Measurements from ENCODE around the gene ELMO1. TPM values are rescaled to one million over a fixed set of nuclear protein-coding genes. Genes with fewer than 3 reads are reported as not detected.

ELMO1 gene
- total RNA-seq, 1 experiment from 2014 or later, result not detected

DNA sequence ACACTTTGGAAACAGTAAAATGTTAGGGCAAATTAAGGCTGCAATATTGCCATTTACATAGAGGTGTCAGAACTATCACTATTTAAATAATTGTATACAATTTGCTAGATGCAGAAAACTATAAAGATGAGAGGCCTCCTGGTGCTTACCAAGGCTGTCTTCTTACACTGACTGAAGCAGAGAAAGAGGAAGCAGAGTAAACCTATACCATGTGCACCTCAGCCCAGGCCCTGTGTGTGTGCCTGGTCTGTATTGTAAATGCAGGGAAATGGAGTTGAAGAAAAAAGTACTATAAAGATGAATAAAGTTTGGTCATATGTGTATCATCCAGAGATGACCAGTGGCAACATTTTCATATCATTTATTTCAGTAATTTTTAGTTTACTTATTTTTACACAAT is 29.2 kb downstream of the ELMO1 start:
- H3K4me1 ChIP-seq (replicated peaks), result no peaks in the 10 kb centered on the region
- DNase-seq (ENCODE audit: low read depth in 1 of 2, low spot score in 2 of 2), result no peak
- no peak overlapping the region for H3K27ac ChIP-seq
- H3K9me3 ChIP-seq (replicated peaks), result no peaks in the 10 kb centered on the region; the same call in 1 of the 2 replicates
- H3K36me3 ChIP-seq, result no peaks in the 10 kb centered on the region
- H3K4me3 ChIP-seq, result no peak overlapping the region
- H3K27me3 ChIP-seq (replicated peaks), result peaks cover 3% of the 10 kb centered on the region; the same call in 1 of the 2 replicates

DNA sequence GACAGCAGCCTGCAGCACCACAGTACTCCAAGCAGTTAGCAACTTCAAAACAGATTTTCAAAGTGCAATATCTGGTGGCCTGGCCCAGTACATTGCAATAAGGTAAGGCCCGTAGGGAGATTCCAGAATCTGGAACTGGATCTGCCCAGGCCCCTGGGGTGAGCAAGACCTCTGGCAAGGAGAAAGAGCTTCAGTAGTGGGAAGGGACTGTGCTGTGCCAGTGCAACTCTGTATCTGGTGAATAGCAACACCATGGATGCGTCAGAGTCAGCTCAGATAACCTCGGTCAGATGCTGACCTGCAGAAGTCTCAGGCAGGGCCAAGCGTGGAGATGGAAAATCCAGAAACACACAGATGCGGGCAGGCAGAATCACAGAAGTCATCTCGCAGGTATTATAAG is 30.3 kb downstream of the ELMO1 start:
- no peak overlapping the region for H3K27ac ChIP-seq
- H3K4me3 ChIP-seq, result no peak overlapping the region
- no peaks in the 10 kb centered on the region for H3K36me3 ChIP-seq
- no peak for DNase-seq (ENCODE audit: low read depth in 1 of 2, low spot score in 2 of 2)
- peaks cover 3% of the 10 kb centered on the region; the same call in 1 of the 2 replicates for H3K27me3 ChIP-seq (replicated peaks)
- H3K4me1 ChIP-seq (replicated peaks), result no peaks in the 10 kb centered on the region
- H3K9me3 ChIP-seq (replicated peaks), result no peaks in the 10 kb centered on the region; the same call in 1 of the 2 replicates

DNA sequence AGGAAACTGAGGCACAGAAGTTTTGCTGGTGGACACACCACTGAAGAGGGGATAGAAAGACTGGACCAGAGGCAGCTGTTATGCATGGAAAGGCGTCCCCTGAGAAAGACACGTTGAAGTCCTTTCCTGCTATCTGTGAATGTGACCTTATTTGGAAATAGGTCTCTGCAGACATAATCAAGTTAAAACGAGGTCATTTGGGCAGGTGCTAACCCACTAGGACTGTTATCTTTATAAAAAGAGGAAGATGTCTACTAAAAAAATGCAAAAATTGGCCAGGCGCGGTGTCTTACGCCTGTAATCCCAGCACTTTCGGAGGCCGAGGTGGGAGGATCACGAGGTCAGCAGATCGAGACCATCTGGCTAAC is 31.6 kb downstream of the ELMO1 start:
- no peak overlapping the region for H3K4me3 ChIP-seq
- H3K36me3 ChIP-seq, result no peaks in the 10 kb centered on the region

DNA sequence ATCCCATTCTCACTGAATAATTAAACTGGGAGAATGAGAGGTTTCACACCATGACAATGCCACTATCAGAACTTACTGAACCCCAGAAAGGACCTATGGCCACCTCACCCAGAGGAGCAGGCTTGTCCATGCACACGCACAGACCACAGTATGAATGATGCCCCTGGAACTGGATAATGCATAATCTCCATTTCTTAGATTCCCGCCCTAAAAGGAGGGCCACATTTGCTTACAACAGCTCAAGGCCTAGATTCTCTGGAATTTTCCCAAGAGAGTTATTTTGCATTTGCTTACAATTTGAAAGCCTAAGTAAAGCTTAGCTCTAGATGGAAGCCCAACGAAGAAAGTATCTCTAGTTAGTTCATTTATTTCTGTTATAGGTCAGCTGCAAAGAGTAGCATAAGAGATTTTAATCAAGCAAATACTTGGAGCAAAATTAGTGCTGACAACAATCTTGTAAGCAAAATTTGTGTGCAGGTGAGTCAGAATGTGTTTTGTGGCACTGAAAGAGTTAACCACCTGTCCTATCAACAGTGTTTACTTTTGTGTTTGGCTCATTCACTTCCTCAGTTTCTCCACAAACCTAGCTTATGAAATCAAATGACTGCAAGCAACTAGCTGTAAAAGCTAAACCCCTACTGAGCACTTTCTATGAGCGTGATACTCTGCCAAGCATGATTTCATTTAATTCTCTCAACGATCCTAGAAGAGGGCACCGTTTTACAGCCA is 32.1 kb downstream of the ELMO1 start:
- no peaks in the 10 kb centered on the region for H3K4me1 ChIP-seq (replicated peaks)
- H3K27ac ChIP-seq, result no peak overlapping the region
- no peaks in the 10 kb centered on the region; the same call in 1 of the 2 replicates for H3K9me3 ChIP-seq (replicated peaks)
- no peak for DNase-seq (ENCODE audit: low read depth in 1 of 2, low spot score in 2 of 2)
- H3K27me3 ChIP-seq (replicated peaks), result peaks cover 3% of the 10 kb centered on the region; the same call in 1 of the 2 replicates
- no peak overlapping the region for H3K4me3 ChIP-seq
- no peaks in the 10 kb centered on the region for H3K36me3 ChIP-seq

More for the DNA sequence above, 31.6 kb downstream of the ELMO1 start:
- DNase-seq (ENCODE audit: low read depth in 1 of 2, low spot score in 2 of 2), result no peak
- Histone ChIP-seq H3K27me3 (replicated peaks) (peaks cover 3% of the 10 kb centered on the region; the same call in 1 of the 2 replicates), H3K27ac (no peak overlapping the region), H3K9me3 (replicated peaks) (no peaks in the 10 kb centered on the region; the same call in 1 of the 2 replicates), H3K4me1 (replicated peaks) (no peaks in the 10 kb centered on the region)

DNA sequence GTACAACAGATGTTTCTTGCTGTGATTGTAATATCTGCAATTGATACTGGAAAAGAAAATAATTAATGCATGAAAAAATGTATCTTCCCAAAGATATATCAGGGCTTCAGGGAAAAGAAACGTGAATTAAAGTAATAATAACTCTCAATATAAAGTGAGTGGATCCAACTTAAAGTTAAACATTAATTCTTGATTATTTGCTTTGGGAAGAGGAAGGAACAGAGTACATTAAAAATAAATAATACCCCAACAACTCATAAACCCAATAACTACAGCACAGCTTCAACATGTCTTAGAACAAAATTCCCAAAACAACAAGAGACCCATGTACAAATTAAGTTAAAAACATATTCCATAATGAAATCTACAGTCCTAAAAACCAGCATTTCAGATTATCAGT is 33.0 kb downstream of the ELMO1 start:
- H3K4me3 ChIP-seq, result no peak overlapping the region
- DNase-seq (ENCODE audit: low read depth in 1 of 2, low spot score in 2 of 2), result no peak
- no peaks in the 10 kb centered on the region for H3K4me1 ChIP-seq (replicated peaks)
- no peaks in the 10 kb centered on the region; the same call in 1 of the 2 replicates for H3K9me3 ChIP-seq (replicated peaks)
- H3K36me3 ChIP-seq, result no peaks in the 10 kb centered on the region
- H3K27me3 ChIP-seq (replicated peaks), result no peaks in the 10 kb centered on the region
- no peak overlapping the region for H3K27ac ChIP-seq

DNA sequence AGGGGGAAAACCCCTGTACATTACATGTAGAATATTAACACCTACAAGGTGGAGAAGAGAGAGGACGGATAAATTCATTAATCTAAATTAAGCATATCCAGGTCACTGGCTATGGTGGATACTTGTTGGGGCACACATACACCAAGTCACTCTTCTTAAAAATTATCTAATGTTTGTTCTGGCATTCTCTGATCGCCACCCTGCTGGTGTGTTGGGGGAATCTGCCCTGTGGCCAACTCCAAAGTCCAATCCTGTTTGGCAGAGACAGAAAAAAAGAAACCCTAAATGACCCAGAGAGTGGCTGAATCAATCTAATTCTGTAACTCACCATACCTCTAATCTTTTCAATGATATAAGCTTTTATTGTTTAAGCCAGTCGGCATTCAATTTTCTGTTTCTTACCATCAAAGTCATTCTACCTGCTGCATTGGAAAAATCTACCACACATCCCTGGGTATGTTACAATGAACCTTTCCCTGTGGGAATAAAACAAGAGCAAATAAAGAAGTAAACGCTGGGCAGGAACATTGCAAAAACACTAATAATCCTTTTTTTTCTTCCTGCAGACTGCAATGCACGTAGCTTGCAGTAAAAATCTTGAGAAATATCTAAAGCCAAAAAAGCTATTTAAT is 34.2 kb downstream of the ELMO1 start:
- DNase-seq (ENCODE audit: low read depth in 1 of 2, low spot score in 2 of 2), result no peak
- no peaks in the 10 kb centered on the region for H3K27me3 ChIP-seq (replicated peaks)
- no peaks in the 10 kb centered on the region for H3K4me1 ChIP-seq (replicated peaks)
- H3K9me3 ChIP-seq (replicated peaks), result no peaks in the 10 kb centered on the region; the same call in 1 of the 2 replicates
- H3K27ac ChIP-seq, result no peak overlapping the region
- no peaks in the 10 kb centered on the region for H3K36me3 ChIP-seq
- H3K4me3 ChIP-seq, result no peak overlapping the region

DNA sequence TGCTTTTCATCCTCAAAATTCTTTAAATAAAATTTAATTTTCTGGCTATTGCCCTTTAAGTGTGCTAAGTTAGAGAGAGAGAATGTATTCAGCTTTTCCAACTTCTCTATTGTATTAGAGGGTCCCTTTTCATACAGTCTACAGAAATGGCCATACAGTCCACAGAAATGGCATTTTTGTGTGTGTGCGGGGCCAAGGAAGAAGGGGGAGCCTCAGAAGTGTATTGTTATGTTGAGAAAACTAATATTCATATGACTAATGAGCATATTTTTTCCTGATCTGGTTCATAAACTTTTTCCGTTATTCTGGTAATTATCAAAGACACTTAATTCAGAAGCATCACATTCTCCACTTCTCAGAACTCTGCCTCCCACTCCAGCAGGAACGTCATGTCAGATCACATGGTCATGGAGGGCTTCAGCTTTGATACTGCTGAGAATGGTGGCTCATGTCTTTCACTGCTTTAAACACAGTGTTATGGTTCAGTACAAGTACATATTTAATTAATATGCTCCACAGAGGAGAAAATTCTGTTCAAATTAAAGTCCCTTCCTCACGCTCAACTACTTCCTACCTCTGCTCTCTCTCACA is 37.1 kb downstream of the ELMO1 start:
- Histone ChIP-seq H3K36me3 (no peaks in the 10 kb centered on the region), H3K4me3 (no peak overlapping the region), H3K4me1 (replicated peaks) (no peaks in the 10 kb centered on the region), H3K27me3 (replicated peaks) (no peaks in the 10 kb centered on the region), H3K9me3 (replicated peaks) (no peaks in the 10 kb centered on the region; the same call in 1 of the 2 replicates), H3K27ac (no peak overlapping the region)
- no peak for DNase-seq (ENCODE audit: low read depth in 1 of 2, low spot score in 2 of 2)

DNA sequence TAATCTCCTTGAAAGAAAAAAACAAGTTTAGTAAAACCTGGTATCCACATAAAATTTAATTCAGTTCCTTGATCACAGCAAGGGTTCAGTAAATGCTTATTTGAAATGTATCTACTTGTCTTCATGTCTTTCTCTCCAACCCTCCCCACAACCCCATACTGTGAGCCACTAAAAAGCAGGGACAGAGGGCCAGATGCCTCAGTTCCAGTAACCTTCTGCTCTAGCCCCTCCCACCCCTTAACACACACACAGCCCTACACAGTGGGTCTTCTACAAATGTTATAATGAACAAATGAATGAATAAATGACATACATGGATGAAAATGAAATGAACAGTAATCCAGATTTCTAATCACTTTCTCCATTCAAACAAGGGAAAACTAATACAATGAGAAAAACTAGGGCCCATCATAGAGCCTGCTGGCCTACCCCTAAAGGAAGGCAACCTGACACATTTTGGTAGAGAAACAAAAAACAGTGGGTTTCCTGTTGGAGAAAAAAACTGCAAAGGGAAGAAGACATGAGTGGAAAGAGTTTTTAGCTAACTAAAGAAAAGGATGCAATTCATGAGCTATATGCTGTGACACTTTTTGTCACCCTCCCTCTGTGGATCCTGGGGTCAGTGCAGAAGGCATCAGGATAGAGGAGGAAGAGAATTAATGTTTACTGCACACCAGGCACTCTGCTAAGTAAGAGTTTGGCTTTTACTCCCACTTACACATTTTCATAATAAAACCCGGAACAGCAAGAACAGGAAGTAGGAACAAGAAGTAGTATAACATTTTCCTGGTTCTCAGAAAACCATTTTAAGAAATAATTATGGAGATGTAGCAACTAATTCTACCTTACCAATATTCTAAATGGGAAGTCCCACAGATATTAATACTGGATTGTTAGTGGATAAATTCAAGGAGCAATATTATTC is 38.1 kb downstream of the ELMO1 start:
- H3K27ac ChIP-seq, result no peak overlapping the region
- no peaks in the 10 kb centered on the region for H3K9me3 ChIP-seq (replicated peaks)
- no peak for DNase-seq (ENCODE audit: low read depth in 1 of 2, low spot score in 2 of 2)
- no peaks in the 10 kb centered on the region for H3K4me1 ChIP-seq (replicated peaks)
- no peaks in the 10 kb centered on the region for H3K27me3 ChIP-seq (replicated peaks)
- no peaks in the 10 kb centered on the region for H3K36me3 ChIP-seq
- no peak overlapping the region for H3K4me3 ChIP-seq

DNA sequence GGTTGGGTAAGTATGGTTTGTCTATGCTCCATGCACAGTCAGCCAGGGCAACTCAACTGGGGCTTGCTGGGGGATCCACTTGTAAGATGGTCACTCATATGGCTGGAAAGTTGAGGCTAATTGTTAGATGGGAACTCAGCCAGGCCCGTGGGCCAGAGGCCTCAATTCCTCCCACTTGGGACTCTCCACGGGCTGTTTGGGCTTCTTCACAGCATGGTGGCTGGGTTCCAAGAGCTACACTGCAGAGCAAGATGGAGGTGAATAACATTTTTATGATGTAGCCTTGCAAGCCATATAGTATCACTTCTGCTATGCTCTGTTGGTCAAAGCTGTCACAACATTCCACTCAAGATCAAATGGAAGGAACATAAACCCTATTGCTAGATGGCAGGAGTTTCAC is 39.2 kb downstream of the ELMO1 start:
- H3K27me3 ChIP-seq (replicated peaks), result no peaks in the 10 kb centered on the region
- H3K9me3 ChIP-seq (replicated peaks), result no peaks in the 10 kb centered on the region
- no peak overlapping the region for H3K4me3 ChIP-seq
- H3K4me1 ChIP-seq (replicated peaks), result no peaks in the 10 kb centered on the region
- no peaks in the 10 kb centered on the region for H3K36me3 ChIP-seq
- DNase-seq (ENCODE audit: low read depth in 1 of 2, low spot score in 2 of 2), result no peak
- no peak overlapping the region for H3K27ac ChIP-seq

DNA sequence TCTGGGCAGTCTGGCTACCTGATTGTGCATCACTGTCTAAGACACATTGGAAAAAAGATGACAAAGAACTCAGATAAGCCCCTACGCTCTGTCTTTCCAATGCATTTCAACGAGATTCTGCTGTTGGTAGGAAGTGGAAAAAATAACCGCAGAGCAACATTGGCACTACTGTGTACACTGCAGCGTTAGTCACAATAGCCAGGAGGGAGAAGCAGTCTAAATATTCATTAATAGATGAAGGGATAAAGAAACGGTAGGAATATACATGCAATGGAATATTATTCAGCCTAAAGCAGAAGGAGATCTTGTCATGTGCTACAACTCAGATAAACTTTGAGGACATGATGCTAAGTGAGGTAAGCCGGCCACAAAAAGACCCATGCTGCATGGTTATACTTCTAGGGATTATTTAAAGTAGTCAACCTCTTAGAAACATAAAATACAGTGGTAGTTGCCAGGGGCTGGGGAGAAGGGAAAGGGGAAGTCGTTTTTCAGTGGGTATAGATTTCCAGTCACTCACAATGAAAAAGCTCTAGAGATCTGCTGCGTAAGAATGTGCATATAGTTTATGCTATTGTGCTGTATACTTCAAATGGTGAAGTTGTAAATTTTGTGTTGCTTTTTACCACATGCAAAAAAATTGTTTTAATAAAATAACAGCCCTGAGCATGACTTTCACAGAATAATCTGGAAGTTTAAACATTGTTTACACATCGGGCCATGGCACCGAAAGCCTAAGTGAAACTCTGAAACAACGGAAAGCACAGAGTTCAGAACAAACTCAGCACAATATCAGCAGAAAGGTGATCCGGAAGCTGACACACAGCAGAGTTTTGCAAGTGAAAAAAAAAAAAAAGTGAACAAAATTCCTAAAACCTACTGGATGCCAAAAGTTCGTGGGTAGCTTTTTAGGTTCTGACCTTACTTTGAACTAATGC is 40.1 kb downstream of the ELMO1 start:
- Histone ChIP-seq H3K4me3 (no peak overlapping the region), H3K27ac (no peak overlapping the region), H3K27me3 (replicated peaks) (no peaks in the 10 kb centered on the region), H3K4me1 (replicated peaks) (no peaks in the 10 kb centered on the region), H3K36me3 (no peaks in the 10 kb centered on the region), H3K9me3 (replicated peaks) (no peaks in the 10 kb centered on the region)
- DNase-seq (ENCODE audit: low read depth in 1 of 2, low spot score in 2 of 2), result no peak

DNA sequence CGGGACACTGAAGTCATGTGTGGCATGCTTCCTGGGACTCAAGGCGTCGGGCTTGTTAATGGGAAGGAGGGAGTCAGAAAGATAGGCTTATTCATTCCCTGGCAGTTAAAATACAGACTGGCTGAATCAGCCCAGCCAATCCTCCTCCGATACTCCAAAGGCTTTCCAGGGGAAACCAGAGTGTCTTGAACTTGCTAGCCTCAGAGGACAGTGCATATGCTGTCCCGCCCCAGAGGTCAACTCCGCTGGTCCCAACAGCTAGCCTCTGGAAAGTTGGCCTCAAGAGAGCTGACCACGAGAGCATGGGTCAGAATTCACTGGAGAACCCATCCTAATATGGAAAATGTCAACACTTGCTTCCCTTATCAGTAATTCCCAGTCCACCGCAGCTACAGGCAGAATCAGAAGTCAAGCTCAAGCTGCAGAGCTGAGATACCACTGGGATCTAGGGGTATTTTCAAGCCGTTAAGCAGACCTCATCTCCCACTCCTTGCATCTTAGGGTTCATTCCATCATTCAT is 43.0 kb downstream of the ELMO1 start:
- Histone ChIP-seq H3K36me3 (no peaks in the 10 kb centered on the region), H3K4me3 (no peak overlapping the region), H3K9me3 (replicated peaks) (no peaks in the 10 kb centered on the region), H3K4me1 (replicated peaks) (no peaks in the 10 kb centered on the region), H3K27ac (no peak overlapping the region), H3K27me3 (replicated peaks) (no peaks in the 10 kb centered on the region)
- DNase-seq (ENCODE audit: low read depth in 1 of 2, low spot score in 2 of 2), result no peak

DNA sequence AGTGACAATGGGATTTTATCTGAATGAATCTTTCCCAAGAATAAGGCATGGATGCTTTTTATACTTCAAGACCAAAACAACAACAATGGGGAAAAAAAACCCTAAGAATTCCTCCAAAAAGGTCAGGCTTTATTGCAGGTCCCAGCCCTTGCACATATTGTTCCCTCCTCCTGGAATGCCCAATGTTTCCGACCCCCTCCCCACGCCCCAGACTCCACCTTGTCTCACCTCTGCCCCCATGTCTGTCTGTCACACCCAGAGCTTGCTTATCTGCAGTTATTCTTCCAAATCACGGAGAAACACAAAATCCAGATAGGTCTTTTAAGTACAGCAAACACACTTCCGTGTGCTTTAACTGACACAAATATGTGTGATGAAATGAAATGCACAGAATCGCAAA is 43.5 kb downstream of the ELMO1 start:
- no peak overlapping the region for H3K27ac ChIP-seq
- H3K27me3 ChIP-seq (replicated peaks), result no peaks in the 10 kb centered on the region
- H3K36me3 ChIP-seq, result no peaks in the 10 kb centered on the region
- H3K4me3 ChIP-seq, result no peak overlapping the region
- DNase-seq (ENCODE audit: low read depth in 1 of 2, low spot score in 2 of 2), result no peak
- no peaks in the 10 kb centered on the region for H3K9me3 ChIP-seq (replicated peaks)
- no peaks in the 10 kb centered on the region for H3K4me1 ChIP-seq (replicated peaks)
